HG03378 (cell line): ENCODE results near the gene KLHL29.
A peak's percentile ranks its signal among the peaks of the same experiment; 100 is the strongest.

Source experiments
- ATAC-seq: cut with Tn5 transposase; IDR thresholded peaks from one replicate; pipeline ENCODE4 v1.9.1; 2021; ENCODE audit warnings: mild to moderate bottlenecking, moderate library complexity; ENCODE audit not compliant: unreplicated experiment

The KLHL29 gene

DNA sequence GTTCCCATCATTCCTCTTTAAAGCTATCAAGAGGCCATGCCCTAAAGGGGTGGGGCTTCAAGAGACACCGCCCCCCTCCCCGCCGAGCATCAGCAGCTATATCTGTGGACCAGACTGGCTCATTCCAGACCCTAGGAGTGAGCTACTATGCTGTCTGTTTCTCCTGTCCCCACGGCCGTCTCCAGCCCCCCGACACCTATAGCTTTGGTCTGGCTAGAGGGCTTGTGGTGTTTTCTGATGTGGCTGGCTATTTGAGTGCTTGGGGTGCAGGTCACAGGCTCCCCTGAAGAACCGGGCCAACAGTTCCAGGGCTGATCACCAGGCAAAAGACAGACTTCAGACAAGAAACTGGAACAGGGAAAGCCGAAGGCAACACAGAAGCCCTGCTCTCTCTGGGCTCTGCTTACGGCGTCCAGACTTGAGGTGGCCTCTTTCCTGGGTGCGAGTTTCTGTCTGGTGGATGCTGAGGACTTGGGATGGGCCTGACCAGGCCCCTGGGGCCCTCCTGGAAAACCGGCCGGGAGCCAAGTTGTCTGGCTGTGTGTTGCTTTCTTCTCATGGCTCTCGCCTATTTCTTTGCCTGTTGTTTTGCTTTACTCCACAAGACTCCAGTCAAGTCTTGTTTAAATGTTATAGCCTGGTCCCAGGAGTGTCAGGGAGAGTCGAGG, 83.6 kb downstream of the KLHL29 start:
- ATAC-seq: no peak

GRCh38 chr2:23469142-23469540, 84.2 kb downstream of the KLHL29 start:
- ATAC-seq: no peak

DNA sequence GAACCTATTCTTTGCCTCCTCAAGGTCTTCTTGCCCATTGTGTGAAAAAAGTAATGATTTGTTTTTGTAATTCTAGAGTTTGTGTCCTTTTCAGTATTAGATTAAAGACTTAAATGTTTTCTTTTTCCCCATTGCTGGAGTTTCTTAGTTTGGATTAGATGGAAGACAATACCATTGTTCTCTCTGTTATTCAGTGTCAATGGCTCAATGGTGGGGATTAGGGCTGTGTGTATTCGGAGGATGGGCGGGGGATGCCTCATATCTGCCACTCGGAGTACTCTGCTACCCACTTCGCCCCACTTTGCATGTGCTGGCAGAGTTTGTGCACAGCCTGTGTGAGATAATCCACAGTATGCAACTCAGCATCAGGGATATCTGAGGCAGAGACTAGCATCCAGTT, 90.1 kb downstream of the KLHL29 start:
- no peak for ATAC-seq

- ATAC-seq: no peak
Observed at GRCh38 chr2:23475473-23475872, 90.5 kb downstream of the KLHL29 start.

GRCh38 chr2:23476786-23477185, 91.8 kb downstream of the KLHL29 start:
- ATAC-seq: no peak

DNA sequence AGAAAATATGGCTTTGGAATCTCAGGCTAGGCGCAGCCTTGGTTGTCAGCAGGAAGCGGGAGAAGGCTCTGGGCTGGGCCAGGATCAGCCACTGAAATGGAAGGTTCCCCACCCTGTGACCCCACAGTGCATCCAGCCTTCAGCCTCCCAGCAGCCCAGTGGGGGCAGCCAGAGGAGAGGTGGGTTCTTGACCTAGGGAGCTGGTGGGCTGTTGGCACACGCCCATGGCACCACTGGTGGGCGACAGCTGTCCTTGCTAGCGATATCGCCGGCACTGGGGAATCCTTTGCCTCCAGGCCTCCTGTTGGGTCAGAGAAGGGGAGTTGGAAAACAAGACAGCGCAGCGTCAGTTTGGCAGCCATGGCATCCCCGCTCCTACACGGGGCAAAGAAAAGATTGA, 92.4 kb downstream of the KLHL29 start:
- ATAC-seq: no peak

DNA sequence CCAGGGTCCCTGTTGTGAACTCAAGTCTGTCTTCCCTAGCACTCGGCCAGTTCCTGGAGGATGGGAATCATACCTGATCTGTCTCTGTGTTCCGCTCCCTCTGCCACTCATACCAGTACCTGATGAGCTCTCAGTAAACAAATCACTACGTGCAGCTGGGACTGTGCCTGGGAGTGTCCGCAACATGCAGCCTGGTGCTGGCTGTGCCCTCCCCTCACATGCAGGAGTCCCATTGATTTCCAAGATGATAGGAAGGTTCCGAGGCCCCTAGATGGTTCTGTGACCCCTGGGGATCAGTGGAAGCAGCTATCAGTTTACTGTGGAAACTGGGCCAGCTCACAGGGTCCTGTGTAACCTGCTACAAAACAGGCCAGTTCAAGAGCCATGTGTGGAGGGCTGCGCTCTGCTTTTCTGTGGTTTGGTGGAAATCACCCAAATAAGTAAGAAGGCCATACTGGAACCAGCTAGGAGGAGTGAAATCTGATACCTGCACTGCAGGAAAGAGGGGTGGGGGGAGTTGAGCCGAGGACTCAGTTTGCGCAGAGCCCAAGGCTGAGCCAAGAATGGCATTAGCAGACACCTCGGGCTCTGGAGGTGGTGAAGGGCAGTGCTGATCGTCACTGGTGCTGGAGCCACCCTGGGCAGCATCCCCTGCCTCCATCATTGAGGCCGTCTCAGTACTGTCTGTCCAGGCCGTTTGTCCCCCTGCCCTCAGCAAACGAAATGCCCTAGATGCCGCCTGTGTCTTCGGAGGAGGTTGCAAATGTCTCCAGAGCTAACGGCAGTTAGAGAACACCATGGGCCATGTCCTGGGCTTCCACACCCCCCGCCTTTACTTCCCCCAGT, 93.3 kb downstream of the KLHL29 start:
- no peak for ATAC-seq

- no peak for ATAC-seq
Observed at GRCh38 chr2:23478933-23479683, 94.1 kb downstream of the KLHL29 start.

DNA sequence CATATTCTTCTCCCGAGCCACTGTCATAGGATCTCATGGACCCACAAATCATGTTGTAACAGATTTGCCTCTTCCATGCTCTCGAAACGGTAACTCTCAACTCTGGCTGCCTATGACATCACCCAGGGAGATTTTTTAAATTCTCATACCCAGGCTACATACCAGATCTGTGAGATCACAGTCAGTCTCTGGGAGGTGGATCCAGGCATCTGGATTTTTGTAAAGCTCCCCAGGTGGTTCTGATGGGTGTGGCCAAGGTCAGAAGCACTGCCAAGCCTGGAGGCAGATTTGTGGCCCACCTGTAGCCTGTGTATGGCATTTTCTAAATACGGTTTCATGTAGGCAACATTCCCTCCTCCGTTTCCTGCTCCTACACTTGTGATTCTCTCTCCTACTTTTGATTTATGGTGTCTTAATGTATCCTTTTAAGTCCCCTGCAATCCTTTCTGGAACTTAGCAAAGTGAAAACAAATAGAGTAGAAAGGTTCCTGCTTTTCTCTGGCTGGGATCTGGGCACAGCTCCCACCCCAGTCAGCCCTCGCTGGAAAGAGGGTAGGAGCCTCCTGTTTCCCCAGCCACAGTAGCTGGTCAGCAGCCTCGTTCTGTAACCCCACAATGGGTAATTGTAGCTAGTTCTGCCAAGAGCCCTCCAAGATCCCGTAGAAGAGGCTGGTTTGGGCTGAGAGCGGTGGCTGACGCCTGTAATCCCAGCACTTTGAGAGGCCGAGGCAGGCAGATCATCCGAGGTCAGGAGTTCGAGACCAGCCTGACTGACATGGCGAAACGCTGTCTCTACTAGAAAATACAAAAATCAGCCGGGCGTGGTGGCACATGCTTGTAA, 96.2 kb downstream of the KLHL29 start:
- no peak for ATAC-seq

GRCh38 chr2:23482188-23482587, 97.2 kb downstream of the KLHL29 start:
- no peak for ATAC-seq

DNA sequence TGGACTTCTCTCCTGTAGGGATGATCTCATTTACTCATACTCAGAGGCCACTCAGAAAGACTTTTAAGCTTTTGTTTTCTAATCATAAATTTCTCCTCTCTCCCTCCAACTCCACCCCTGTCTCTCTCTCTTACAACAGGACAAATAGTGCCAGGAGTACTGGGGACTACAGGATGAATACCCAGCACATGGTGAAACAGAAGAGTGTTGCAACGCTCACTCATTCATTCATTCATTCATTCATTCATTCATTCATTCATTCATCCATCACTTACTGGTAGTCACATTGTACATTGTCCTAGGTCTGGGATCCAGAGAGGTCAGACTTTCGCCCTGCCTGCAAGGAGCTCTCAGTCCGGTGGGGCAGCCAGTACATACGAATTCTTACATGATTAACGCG, 97.6 kb downstream of the KLHL29 start:
- ATAC-seq: no peak

GRCh38 chr2:23483791-23484190, 98.8 kb downstream of the KLHL29 start:
- no peak for ATAC-seq

DNA sequence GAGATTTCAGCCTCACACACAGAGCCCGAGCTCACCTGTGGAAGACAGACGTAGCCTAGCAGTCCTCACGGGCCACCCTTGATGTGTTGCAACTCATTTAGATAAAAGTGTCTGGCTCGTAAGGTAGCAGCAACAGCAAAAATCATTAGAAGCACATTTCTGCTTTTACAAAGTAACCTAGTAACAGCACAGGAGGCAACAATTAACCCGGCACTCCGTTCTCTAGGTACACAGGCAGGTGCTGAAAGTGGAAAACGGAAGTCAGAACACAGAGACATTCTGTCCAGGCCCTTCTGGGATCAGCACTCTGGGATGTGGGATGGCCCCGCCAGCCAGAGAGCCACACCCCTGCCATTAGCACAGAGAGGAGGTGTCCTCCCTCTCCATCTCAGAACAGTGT, 99.3 kb downstream of the KLHL29 start:
- ATAC-seq: no peak

- no peak for ATAC-seq
Observed at GRCh38 chr2:23484767-23485166, 99.8 kb downstream of the KLHL29 start.

GRCh38 chr2:23485261-23485660, 100.3 kb downstream of the KLHL29 start:
- ATAC-seq: no peak

- no peak for ATAC-seq
Observed at GRCh38 chr2:23485841-23486683, 101.1 kb downstream of the KLHL29 start.

GRCh38 chr2:23486684-23487075, 101.7 kb downstream of the KLHL29 start:
- no peak for ATAC-seq

DNA sequence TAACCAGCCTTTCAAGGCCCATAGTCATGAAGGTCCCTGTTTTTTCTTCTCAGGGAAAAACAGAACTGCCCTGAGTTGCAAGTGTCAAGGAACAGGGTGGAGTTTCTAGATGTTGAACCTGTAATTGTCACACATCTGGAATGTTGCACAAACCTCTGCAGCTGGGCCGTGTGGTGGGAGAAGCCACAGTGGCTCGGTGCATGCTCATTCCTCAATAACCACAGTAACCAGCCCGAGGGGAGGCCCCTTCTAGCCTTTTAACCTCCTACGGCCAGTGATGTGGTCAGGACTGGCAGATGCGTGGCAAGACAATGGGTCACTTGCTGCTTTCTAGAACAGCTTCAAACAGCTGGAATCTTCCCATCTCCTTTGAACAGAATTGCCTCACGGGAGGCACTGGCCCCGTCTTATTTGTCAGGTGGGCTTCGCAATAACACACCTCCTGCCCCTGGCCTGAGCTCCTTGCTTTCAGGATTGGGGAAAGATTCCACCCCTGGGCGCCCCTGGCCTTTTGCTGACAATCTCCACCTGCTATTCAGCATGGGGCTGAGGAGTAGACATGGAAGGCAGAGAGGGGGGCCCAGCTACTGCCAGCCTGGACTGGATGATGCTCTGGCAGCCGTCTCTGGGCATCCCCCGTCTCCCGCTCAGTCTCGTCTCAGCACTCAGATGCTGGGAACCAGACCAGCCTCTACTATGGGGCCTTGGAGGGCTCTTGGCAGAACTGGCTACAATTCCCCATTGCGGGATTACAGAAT, 102.9 kb downstream of the KLHL29 start:
- peak; percentile 51 for ATAC-seq

DNA sequence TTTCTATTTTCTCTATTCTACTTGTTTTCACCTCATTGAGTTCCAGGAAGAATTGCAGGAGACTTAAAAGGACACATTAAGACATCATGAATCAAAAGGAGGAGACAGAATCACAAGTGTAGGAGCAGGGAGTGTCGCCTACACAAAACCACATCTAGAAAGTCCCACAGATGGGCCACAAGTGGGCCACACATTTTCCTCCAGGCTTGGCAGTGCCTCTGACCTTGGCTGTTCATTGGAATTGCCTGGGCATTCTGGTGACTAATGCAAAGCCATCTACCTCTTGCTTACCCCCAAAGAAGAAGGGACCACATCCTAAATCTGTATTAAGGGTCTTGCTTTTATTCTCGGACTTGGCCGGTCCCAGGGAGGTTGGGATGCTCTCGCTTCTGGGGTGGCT, 103.6 kb downstream of the KLHL29 start:
- ATAC-seq: no peak
